ENCODE data around the gene CLEC4C. TPM values are rescaled to one million over a fixed set of nuclear protein-coding genes. Genes with fewer than 3 reads are reported as not detected.
"Not testable (repeated sequence)": the region's sequence is repeated elsewhere in the genome, so short reads cannot be mapped to it uniquely, and the experiment has no call there.

CLEC4C gene
- total RNA-seq, 1 donor = not detected

DNA sequence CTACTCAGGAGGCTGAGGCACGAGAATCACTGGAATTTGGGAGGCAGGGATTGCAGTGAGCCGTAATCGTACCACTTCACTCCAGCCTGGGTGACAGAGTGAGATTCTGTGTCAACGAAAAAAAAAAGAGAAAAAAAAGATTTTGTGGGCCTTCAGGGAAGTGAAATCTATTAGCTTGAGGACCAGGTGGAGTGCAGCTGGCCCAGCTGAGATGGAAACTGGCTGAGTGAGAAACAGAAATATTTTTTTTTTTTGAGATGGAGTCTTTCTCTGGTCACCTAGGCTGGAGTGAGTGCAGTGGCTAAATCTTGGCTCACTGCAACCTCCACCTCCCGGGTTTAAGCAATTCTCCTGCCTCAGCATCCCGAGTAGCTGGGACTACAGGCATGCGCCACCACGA, 2.3 kb upstream of the CLEC4C start:
- DNase-seq (ENCODE audit: low read depth) = no peak
- TF ChIP-seq, protein P1, sequence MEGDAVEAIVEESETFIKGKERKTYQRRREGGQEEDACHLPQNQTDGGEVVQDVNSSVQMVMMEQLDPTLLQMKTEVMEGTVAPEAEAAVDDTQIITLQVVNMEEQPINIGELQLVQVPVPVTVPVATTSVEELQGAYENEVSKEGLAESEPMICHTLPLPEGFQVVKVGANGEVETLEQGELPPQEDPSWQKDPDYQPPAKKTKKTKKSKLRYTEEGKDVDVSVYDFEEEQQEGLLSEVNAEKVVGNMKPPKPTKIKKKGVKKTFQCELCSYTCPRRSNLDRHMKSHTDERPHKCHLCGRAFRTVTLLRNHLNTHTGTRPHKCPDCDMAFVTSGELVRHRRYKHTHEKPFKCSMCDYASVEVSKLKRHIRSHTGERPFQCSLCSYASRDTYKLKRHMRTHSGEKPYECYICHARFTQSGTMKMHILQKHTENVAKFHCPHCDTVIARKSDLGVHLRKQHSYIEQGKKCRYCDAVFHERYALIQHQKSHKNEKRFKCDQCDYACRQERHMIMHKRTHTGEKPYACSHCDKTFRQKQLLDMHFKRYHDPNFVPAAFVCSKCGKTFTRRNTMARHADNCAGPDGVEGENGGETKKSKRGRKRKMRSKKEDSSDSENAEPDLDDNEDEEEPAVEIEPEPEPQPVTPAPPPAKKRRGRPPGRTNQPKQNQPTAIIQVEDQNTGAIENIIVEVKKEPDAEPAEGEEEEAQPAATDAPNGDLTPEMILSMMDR (IDR thresholded peaks at IDR 0.05; ENCODE audit: insufficient read depth, low read length) = no peak
- H3K4me3 ChIP-seq (ENCODE audit: low read depth, low read length) = no peak overlapping the region

DNA sequence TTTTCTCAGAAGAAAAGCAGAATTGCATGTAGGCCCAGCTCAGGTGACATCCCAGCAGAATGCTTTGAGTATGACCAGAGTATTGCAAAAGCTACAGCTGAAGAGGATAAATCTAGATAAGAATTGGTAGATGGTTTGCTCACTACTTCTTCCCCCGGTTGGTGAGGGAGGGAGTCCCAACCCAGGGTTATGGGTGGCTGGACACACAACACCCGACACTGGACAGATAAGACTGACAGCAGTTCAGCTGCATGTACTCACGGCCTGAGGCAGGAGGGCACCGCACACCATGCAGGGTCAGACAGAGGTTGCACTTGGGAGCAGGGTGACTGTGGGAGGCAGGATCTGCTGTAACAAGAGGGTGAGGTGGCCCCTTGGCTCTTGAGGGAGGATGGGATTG, 1.7 kb upstream of the CLEC4C start:
- no peak overlapping the region for H3K4me3 ChIP-seq (ENCODE audit: low read depth, low read length)
- TF ChIP-seq, protein P1 (IDR thresholded peaks at IDR 0.05; ENCODE audit: insufficient read depth, low read length) = no peak
- DNase-seq (ENCODE audit: low read depth) = no peak

DNA sequence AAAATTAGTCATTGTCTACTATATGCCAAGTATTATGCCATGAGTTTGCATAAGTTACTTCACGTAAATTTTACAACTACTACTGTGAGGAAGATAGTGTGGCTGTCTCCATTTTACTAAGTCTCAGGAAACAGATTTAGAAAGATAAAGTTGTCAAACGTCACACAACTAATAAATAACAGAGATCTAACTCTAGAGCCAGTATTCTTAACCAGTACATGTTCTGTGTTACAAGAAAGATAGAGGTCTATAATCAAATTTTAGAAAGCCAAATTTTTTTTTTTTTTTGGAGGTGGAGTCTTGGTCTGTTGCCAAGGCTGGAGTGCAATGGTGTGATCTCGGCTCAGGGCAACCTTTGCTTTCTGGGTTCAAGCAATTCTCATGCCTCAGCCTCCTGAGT, 14.2 kb downstream of the CLEC4C start:
- DNase-seq (ENCODE audit: low read depth) = no peak
- TF ChIP-seq, protein P1 (IDR thresholded peaks at IDR 0.05; ENCODE audit: insufficient read depth, low read length) = no peak
- H3K4me3 ChIP-seq (ENCODE audit: low read depth, low read length) = no peak overlapping the region

DNA sequence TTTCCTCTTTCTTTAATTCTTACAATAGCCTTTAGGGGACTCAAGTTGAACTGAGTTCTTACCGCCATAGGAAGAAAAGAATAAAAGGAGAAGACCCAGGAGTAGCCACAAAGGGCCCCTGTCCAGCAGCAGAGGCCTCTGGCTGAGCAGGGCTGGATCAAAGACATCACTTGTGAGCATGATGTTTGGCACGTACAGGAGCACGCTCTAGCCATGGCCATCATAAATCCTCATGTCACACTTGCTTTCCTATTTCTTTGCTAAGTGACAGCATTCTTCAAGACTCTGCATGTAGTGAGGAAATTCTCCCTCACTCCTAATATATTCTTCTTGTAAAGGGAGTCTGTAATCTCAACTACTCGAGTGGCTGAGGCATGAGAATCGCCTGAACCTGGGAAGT, 15.7 kb downstream of the CLEC4C start:
- H3K4me3 ChIP-seq (ENCODE audit: low read depth, low read length) = no peak overlapping the region
- TF ChIP-seq, protein P1 (IDR thresholded peaks at IDR 0.05; ENCODE audit: insufficient read depth, low read length) = no peak
- DNase-seq (ENCODE audit: low read depth) = no peak

DNA sequence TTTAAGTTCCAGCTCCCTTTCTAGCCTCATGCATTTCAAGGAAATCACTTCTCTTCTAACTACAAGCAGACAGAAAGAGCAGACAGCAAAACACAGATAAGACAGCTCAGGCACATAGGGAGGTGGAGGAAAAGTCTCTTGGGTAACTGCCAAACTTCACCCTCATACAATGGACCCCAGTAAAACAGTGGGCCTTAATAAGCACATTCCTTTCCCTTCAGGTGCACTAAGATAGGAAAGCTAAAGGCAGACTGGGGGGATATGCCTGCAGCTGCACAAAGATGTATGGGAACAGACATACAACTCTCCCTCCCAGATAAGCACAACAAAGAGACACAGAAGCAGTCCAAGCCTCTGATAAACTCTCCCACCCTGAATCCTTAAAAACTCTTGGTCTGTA, 16.2 kb downstream of the CLEC4C start:
- DNase-seq (ENCODE audit: low read depth); H3K4me3 ChIP-seq (ENCODE audit: low read depth, low read length): not testable (repeated sequence)

DNA sequence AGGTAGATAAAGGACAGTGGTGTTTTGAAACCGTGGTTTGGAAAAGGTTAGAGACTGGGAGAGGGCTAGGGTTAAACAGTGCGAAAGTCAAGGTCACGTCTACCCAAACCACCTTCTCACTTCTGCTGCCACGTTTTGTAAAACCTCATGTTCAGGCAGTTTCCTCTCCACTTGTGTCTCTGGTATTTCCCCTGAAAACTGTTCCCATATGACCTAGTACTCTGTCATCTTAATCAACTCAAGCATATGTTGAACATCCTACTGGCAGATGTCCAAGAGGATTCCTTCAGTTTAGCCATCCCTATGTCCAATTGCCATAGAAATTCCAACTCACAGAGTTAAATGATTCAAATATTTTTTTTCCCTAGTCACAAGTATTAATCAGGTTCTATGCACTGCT, 17.4 kb downstream of the CLEC4C start:
- TF ChIP-seq, protein P1 (IDR thresholded peaks at IDR 0.05; ENCODE audit: insufficient read depth, low read length) = no peak
- no peak overlapping the region for H3K4me3 ChIP-seq (ENCODE audit: low read depth, low read length)
- no peak for DNase-seq (ENCODE audit: low read depth)

DNA sequence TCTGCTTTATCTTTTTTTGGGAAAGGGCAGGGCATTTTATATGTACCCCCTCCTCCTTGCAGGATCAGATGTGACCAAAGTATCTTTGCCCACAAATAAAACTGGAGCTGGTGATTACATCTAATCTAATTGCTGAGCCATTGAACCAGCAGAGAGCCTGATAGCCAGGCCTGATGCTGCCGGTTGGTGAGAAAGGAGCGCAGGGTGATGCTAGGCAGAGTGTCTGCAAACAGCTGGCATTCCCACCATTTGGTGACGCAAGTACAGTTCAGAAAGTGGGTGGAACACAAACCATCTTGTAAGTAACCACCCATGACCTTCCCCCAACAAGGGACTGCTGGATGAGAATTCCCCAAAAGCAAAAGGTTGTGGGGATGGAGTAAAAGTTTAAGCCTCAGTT, 23.2 kb downstream of the CLEC4C start:
- TF ChIP-seq, protein P1 (IDR thresholded peaks at IDR 0.05; ENCODE audit: insufficient read depth, low read length) = no peak
- DNase-seq (ENCODE audit: low read depth) = no peak
- no peak overlapping the region for H3K4me3 ChIP-seq (ENCODE audit: low read depth, low read length)

Data from fibroblast of the aortic adventitia (primary cell).